Measurements from ENCODE around the gene PATJ.

The PATJ gene

GRCh38 chr1:62057641-62058290, 315.5 kb downstream of the PATJ start:
- Histone ChIP-seq H3K27ac (ENCODE audit: low read length) (no peak overlapping the region), H3K9me3 (ENCODE audit: insufficient read depth, low read length, severe bottlenecking) (no peaks in the 10 kb centered on the region), H2AFZ (ENCODE audit: low read depth, low read length) (no peak overlapping the region), H3K4me3 (ENCODE audit: low read depth in 1 of 2, low read length in 2 of 2) (no peak overlapping the region), H4K20me1 (ENCODE audit: insufficient read depth, low read length) (no peaks in the 10 kb centered on the region), H3K9ac (ENCODE audit: low read depth, low read length) (no peak overlapping the region), H3K79me2 (ENCODE audit: insufficient read depth, low read length) (no peaks in the 10 kb centered on the region), H3K36me3 (ENCODE audit: insufficient read depth, low read length) (no peaks in the 10 kb centered on the region), H3K4me1 (ENCODE audit: insufficient read depth, low read length) (no peaks in the 10 kb centered on the region), H3K27me3 (ENCODE audit: insufficient read depth, low read length, poor library complexity) (no peaks in the 10 kb centered on the region), H3K4me2 (ENCODE audit: insufficient read depth, low read length) (no peak overlapping the region)
- ATAC-seq (ENCODE audit: insufficient read depth, low read depth) (no peak), DNase-seq (no peak)
- TF ChIP-seq CTCF (IDR thresholded peaks at IDR 0.05; ENCODE audit: borderline replicate concordance, extremely low read depth, low read length, poor library complexity, severe bottlenecking) (no peak), EZH2 (IDR thresholded peaks at IDR 0.05; ENCODE audit: borderline replicate concordance, low read depth, low read length, severe bottlenecking) (no peak)

- H2AFZ ChIP-seq (ENCODE audit: low read depth, low read length), result no peak overlapping the region
- no peaks in the 10 kb centered on the region for H3K9me3 ChIP-seq (ENCODE audit: insufficient read depth, low read length, severe bottlenecking)
- H3K79me2 ChIP-seq (ENCODE audit: insufficient read depth, low read length), result no peaks in the 10 kb centered on the region
- H3K27ac ChIP-seq (ENCODE audit: low read length), result no peak overlapping the region
- H3K4me2 ChIP-seq (ENCODE audit: insufficient read depth, low read length), result no peak overlapping the region
- H4K20me1 ChIP-seq (ENCODE audit: insufficient read depth, low read length), result no peaks in the 10 kb centered on the region
- DNase-seq (no peak), ATAC-seq (ENCODE audit: insufficient read depth, low read depth) (no peak)
- H3K27me3 ChIP-seq (ENCODE audit: insufficient read depth, low read length, poor library complexity), result no peaks in the 10 kb centered on the region
- H3K9ac ChIP-seq (ENCODE audit: low read depth, low read length), result no peak overlapping the region
- no peaks in the 10 kb centered on the region for H3K4me1 ChIP-seq (ENCODE audit: insufficient read depth, low read length)
- TF ChIP-seq EZH2 (IDR thresholded peaks at IDR 0.05; ENCODE audit: borderline replicate concordance, low read depth, low read length, severe bottlenecking) (no peak), CTCF (IDR thresholded peaks at IDR 0.05; ENCODE audit: borderline replicate concordance, extremely low read depth, low read length, poor library complexity, severe bottlenecking) (no peak)
- H3K36me3 ChIP-seq (ENCODE audit: insufficient read depth, low read length), result no peaks in the 10 kb centered on the region
- no peak overlapping the region for H3K4me3 ChIP-seq (ENCODE audit: low read depth in 1 of 2, low read length in 2 of 2)
Observed at GRCh38 chr1:62058956-62059355, 316.7 kb downstream of the PATJ start.

- no peak overlapping the region for H3K9ac ChIP-seq (ENCODE audit: low read depth, low read length)
- ATAC-seq (ENCODE audit: insufficient read depth, low read depth) (no peak), DNase-seq (no peak)
- peaks cover 6% of the 10 kb centered on the region for H3K9me3 ChIP-seq (ENCODE audit: insufficient read depth, low read length, severe bottlenecking)
- H2AFZ ChIP-seq (ENCODE audit: low read depth, low read length), result no peak overlapping the region
- no peaks in the 10 kb centered on the region for H3K79me2 ChIP-seq (ENCODE audit: insufficient read depth, low read length)
- no peaks in the 10 kb centered on the region for H3K36me3 ChIP-seq (ENCODE audit: insufficient read depth, low read length)
- H3K27ac ChIP-seq (ENCODE audit: low read length), result no peak overlapping the region
- H3K4me1 ChIP-seq (ENCODE audit: insufficient read depth, low read length), result no peaks in the 10 kb centered on the region
- H3K27me3 ChIP-seq (ENCODE audit: insufficient read depth, low read length, poor library complexity), result no peaks in the 10 kb centered on the region
- TF ChIP-seq CTCF (IDR thresholded peaks at IDR 0.05; ENCODE audit: borderline replicate concordance, extremely low read depth, low read length, poor library complexity, severe bottlenecking) (no peak), EZH2 (IDR thresholded peaks at IDR 0.05; ENCODE audit: borderline replicate concordance, low read depth, low read length, severe bottlenecking) (no peak)
- H3K4me3 ChIP-seq (ENCODE audit: low read depth in 1 of 2, low read length in 2 of 2), result no peak overlapping the region
- no peak overlapping the region for H3K4me2 ChIP-seq (ENCODE audit: insufficient read depth, low read length)
- no peaks in the 10 kb centered on the region for H4K20me1 ChIP-seq (ENCODE audit: insufficient read depth, low read length)
Observed at GRCh38 chr1:62062087-62062486, 319.8 kb downstream of the PATJ start.

Measured in DND-41 (cell line).